GM23338 (cell line): ENCODE results near the gene NDOR1. TPM values are rescaled to one million over a fixed set of nuclear protein-coding genes. Genes with fewer than 3 reads are reported as not detected.
A peak's percentile ranks its signal among the peaks of the same experiment; 100 is the strongest.

Experiments
- ATAC-seq: fragments of 200-7000 bp; cut with Tn5 transposase; 3 replicates; pipeline ENCODE4 v1.9.1; 2020
- DNase-seq: peaks from one replicate; pipeline ENCODE4 v3.0.0-alpha.2; 2015; ENCODE audit warnings: low spot score
- H2AFZ ChIP-seq: fragments of 200-600 bp; sonication (generic); 2 replicates; pipeline ENCODE4 v1.8.0; 2016; ENCODE audit warnings: antibody characterized with exemption, mild to moderate bottlenecking, moderate library complexity
- H3F3A ChIP-seq: fragments of 200-600 bp; sonication (generic); replicated peaks from 2 replicates; pipeline ENCODE4 v1.8.0; 2017; ENCODE audit warnings: antibody characterized with exemption, mixed run types, low read depth
- H3K27ac ChIP-seq: fragments of 200-600 bp; sonication (generic); 2 replicates; pipeline ENCODE4 v1.6.1; 2016; ENCODE audit warnings: low read depth
- H3K27me3 ChIP-seq: fragments of 200-600 bp; sonication (generic); 2 replicates; pipeline ENCODE4 v1.8.0; 2016; ENCODE audit warnings: mild to moderate bottlenecking, mixed run types, moderate library complexity; ENCODE audit not compliant: insufficient read depth
- H3K36me3 ChIP-seq: fragments of 200-600 bp; sonication (generic); 2 replicates; pipeline ENCODE4 v1.8.0; 2016; ENCODE audit warnings: mild to moderate bottlenecking; ENCODE audit not compliant: insufficient read depth
- H3K4me1 ChIP-seq: fragments of 200-600 bp; sonication (generic); 2 replicates; pipeline ENCODE4 v1.8.0; 2016; ENCODE audit warnings: mild to moderate bottlenecking, moderate library complexity; ENCODE audit not compliant: insufficient read depth
- H3K4me2 ChIP-seq: fragments of 200-600 bp; sonication (generic); 2 replicates; pipeline ENCODE4 v1.7.1; 2017; ENCODE audit warnings: mixed run types
- H3K4me3 ChIP-seq: fragments of 200-600 bp; sonication (generic); 2 replicates; pipeline ENCODE4 v1.6.1; 2016; ENCODE audit warnings: mixed run types
- H3K79me2 ChIP-seq: fragments of 200-600 bp; sonication (generic); replicated peaks from 2 replicates; pipeline ENCODE4 v1.8.0; 2017; ENCODE audit warnings: mild to moderate bottlenecking; ENCODE audit not compliant: insufficient read depth
- H3K9me2 ChIP-seq: fragments of 200-600 bp; sonication (generic); 2 replicates; pipeline ENCODE4 v1.8.0; 2017; ENCODE audit not compliant: insufficient read depth
- H4K20me1 ChIP-seq: fragments of 200-600 bp; sonication (generic); replicated peaks from 2 replicates; pipeline ENCODE4 v1.8.0; 2017; ENCODE audit warnings: mild to moderate bottlenecking; ENCODE audit not compliant: insufficient read depth
- H3K27ac Mint-ChIP-seq: 2 replicates; pipeline ENCODE4 v1.8.0; 2020; ENCODE audit warnings: inconsistent platforms, mild to moderate bottlenecking, moderate library complexity, mixed read lengths
- H3K27me3 Mint-ChIP-seq: 3 replicates; pipeline ENCODE4 v1.8.0; 2022; ENCODE audit warnings: low read depth, mild to moderate bottlenecking, moderate library complexity, mixed read lengths, inconsistent platforms; ENCODE audit not compliant: insufficient read depth, poor library complexity
- H3K36me3 Mint-ChIP-seq: 3 replicates; pipeline ENCODE4 v1.8.0; 2021; ENCODE audit warnings: low read depth, mild to moderate bottlenecking, inconsistent platforms, moderate library complexity, mixed read lengths
- H3K4me1 Mint-ChIP-seq: 3 replicates; pipeline ENCODE4 v1.8.0; 2020; ENCODE audit warnings: mild to moderate bottlenecking, inconsistent platforms, mixed read lengths
- H3K4me3 Mint-ChIP-seq: 3 replicates; pipeline ENCODE4 v1.8.0; 2021; ENCODE audit warnings: moderate library complexity, mild to moderate bottlenecking, inconsistent platforms, mixed read lengths
- H3K9me3 Mint-ChIP-seq: 3 replicates; pipeline ENCODE4 v1.8.0; 2020; ENCODE audit warnings: moderate library complexity, mild to moderate bottlenecking, inconsistent platforms, mixed read lengths
- CREB1 ChIP-seq: fragments of 250-450 bp; sonication (Bioruptor Pico); IDR thresholded peaks from 2 replicates; pipeline ENCODE4 v1.5.0; 2020; ENCODE audit warnings: low read depth, mild to moderate bottlenecking, moderate library complexity
- EZH2 ChIP-seq: fragments of 200-600 bp; sonication (generic); IDR thresholded peaks from one replicate; pipeline ENCODE4 v1.8.0; 2017; ENCODE audit warnings: antibody characterized with exemption, mild to moderate bottlenecking, low read depth; ENCODE audit not compliant: unreplicated experiment
- EZH2phosphoT487 ChIP-seq: fragments of 200-600 bp; sonication (generic); IDR thresholded peaks from one replicate; pipeline ENCODE4 v1.8.1; 2018; ENCODE audit warnings: antibody characterized with exemption; ENCODE audit not compliant: unreplicated experiment
- JUNB ChIP-seq: IDR thresholded peaks from one replicate; pipeline ENCODE4 v1.6.1; 2016; ENCODE audit warnings: antibody characterized with exemption; ENCODE audit not compliant: unreplicated experiment
- NANOG ChIP-seq: IDR thresholded peaks from 2 replicates; pipeline ENCODE4 v1.6.1; 2016; ENCODE audit warnings: antibody characterized with exemption, borderline replicate concordance
- POLR2AphosphoS5 ChIP-seq: IDR thresholded peaks from 2 replicates; pipeline ENCODE4 v1.6.1; 2016; ENCODE audit warnings: antibody characterized with exemption, low read depth
- STAT1 ChIP-seq: IDR thresholded peaks from one replicate; pipeline ENCODE4 v1.6.1; 2016; ENCODE audit warnings: antibody characterized with exemption; ENCODE audit not compliant: unreplicated experiment
- ZNF331 ChIP-seq: fragments of 250-450 bp; sonication (Bioruptor Pico); IDR thresholded peaks from 2 replicates; pipeline ENCODE4 v1.5.0; 2020; ENCODE audit warnings: low read depth, mild to moderate bottlenecking, moderate library complexity
- polyA plus RNA-seq: library from polyadenylated mRNA; unstranded; fragments of >200 nt; fragmentation: Nextera tagmentation; extraction: Ambion mirVana; gene quantifications from 2 replicates; pipeline ENCODE4 v1.2.1, GENCODE V29; 2016
- total RNA-seq: library from RNA; depleted of rRNA; stranded (reverse); fragments of >200 nt; shearing (Covaris generic); gene quantifications from 2 replicates; pipeline ENCODE4 v1.2.3, GENCODE V29; 2014
- TF ChIP-seq, protein P1 (sequence below): fragments of 250-450 bp; sonication (Bioruptor Pico); IDR thresholded peaks from 2 replicates; pipeline ENCODE4 v1.5.0; 2020; ENCODE audit warnings: mild to moderate bottlenecking, moderate library complexity

The NDOR1 gene
- total and polyA plus RNA-seq, 2 experiments from 2014 or later = 19.4 to 38.1 TPM

GRCh38 chr9:137168573-137168903 is 37.0 kb upstream of the NDOR1 start:
- DNase-seq = peak; percentile 23
- Histone ChIP-seq H2AFZ (peak overlapping the region; percentile 69; the same call in 1 of the 2 replicates), H3K36me3 (no peaks in the 10 kb centered on the region), H3K79me2 (no peaks in the 10 kb centered on the region), H4K20me1 (no peaks in the 10 kb centered on the region), H3F3A (no peaks in the 10 kb centered on the region), H3K4me1 (no peaks in the 10 kb centered on the region; the same call in 1 of the 2 replicates), H3K4me2 (peak overlapping the region; percentile 82), H3K4me3 (peak overlapping the region; percentile 55), H3K9me2 (no peaks in the 10 kb centered on the region), H3K27ac (no peak overlapping the region), H3K27me3 (peaks cover 70% of the 10 kb centered on the region)
- Mint-ChIP-seq H3K36me3 (no peaks in the 10 kb centered on the region), H3K27me3 (peaks cover 66% of the 10 kb centered on the region), H3K4me3 (peak overlapping the region; percentile 55; the same call in 2 of the 3 replicates), H3K27ac (no peak overlapping the region), H3K4me1 (peaks cover 5% of the 10 kb centered on the region; the same call in 2 of the 3 replicates), H3K9me3 (no peaks in the 10 kb centered on the region)
- ATAC-seq = peak; percentile 1; the same call in 2 of the 3 replicates
- TF ChIP-seq POLR2AphosphoS5 = no peak
- TF ChIP-seq NANOG = no peak
- no peak for TF ChIP-seq STAT1
- TF ChIP-seq CREB1 (CRISPR knock-in tag) = no peak
- TF ChIP-seq JUNB = no peak
- TF ChIP-seq EZH2phosphoT487 = peak; percentile 26
- TF ChIP-seq, protein P1, sequence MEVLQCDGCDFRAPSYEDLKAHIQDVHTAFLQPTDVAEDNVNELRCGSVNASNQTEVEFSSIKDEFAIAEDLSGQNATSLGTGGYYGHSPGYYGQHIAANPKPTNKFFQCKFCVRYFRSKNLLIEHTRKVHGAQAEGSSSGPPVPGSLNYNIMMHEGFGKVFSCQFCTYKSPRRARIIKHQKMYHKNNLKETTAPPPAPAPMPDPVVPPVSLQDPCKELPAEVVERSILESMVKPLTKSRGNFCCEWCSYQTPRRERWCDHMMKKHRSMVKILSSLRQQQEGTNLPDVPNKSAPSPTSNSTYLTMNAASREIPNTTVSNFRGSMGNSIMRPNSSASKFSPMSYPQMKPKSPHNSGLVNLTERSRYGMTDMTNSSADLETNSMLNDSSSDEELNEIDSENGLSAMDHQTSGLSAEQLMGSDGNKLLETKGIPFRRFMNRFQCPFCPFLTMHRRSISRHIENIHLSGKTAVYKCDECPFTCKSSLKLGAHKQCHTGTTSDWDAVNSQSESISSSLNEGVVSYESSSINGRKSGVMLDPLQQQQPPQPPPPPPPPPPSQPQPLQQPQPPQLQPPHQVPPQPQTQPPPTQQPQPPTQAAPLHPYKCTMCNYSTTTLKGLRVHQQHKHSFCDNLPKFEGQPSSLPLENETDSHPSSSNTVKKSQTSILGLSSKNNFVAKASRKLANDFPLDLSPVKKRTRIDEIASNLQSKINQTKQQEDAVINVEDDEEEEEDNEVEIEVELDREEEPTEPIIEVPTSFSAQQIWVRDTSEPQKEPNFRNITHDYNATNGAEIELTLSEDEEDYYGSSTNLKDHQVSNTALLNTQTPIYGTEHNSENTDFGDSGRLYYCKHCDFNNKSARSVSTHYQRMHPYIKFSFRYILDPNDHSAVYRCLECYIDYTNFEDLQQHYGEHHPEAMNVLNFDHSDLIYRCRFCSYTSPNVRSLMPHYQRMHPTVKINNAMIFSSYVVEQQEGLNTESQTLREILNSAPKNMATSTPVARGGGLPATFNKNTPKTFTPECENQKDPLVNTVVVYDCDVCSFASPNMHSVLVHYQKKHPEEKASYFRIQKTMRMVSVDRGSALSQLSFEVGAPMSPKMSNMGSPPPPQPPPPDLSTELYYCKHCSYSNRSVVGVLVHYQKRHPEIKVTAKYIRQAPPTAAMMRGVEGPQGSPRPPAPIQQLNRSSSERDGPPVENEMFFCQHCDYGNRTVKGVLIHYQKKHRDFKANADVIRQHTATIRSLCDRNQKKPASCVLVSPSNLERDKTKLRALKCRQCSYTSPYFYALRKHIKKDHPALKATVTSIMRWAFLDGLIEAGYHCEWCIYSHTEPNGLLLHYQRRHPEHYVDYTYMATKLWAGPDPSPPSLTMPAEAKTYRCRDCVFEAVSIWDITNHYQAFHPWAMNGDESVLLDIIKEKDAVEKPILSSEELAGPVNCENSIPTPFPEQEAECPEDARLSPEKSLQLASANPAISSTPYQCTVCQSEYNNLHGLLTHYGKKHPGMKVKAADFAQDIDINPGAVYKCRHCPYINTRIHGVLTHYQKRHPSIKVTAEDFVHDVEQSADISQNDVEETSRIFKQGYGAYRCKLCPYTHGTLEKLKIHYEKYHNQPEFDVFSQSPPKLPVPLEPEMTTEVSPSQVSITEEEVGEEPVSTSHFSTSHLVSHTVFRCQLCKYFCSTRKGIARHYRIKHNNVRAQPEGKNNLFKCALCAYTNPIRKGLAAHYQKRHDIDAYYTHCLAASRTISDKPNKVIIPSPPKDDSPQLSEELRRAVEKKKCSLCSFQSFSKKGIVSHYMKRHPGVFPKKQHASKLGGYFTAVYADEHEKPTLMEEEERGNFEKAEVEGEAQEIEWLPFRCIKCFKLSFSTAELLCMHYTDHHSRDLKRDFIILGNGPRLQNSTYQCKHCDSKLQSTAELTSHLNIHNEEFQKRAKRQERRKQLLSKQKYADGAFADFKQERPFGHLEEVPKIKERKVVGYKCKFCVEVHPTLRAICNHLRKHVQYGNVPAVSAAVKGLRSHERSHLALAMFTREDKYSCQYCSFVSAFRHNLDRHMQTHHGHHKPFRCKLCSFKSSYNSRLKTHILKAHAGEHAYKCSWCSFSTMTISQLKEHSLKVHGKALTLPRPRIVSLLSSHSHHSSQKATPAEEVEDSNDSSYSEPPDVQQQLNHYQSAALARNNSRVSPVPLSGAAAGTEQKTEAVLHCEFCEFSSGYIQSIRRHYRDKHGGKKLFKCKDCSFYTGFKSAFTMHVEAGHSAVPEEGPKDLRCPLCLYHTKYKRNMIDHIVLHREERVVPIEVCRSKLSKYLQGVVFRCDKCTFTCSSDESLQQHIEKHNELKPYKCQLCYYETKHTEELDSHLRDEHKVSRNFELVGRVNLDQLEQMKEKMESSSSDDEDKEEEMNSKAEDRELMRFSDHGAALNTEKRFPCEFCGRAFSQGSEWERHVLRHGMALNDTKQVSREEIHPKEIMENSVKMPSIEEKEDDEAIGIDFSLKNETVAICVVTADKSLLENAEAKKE (CRISPR knock-in tag) = no peak
- no peak for TF ChIP-seq ZNF331 (CRISPR knock-in tag)
- TF ChIP-seq EZH2 = peak; percentile 69
